Gastroesophageal sphincter (tissue), 4 donors: ENCODE data around the gene KRTAP5-1. TPM values are rescaled to one million over a fixed set of nuclear protein-coding genes. Genes with fewer than 3 reads are reported as not detected.

Experiments
- ATAC-seq: fragments of 150-250 bp; one replicate; pipeline ENCODE4 v1.9.1; 2016; ENCODE audit warnings: mild to moderate bottlenecking, moderate library complexity
- H3K27ac ChIP-seq, 4 donors: fragments of 200-600 bp; sonication (generic) in 3 of 4; 1 replicate in 3 of 4; 2 replicates in 1 of 4; pipeline ENCODE4 v1.5.1; 2016 to 2019
- H3K27me3 ChIP-seq: fragments of 200-600 bp; sonication (generic); one replicate; pipeline ENCODE4 v1.5.1; 2019
- H3K36me3 ChIP-seq, 2 donors: fragments of 200-600 bp; sonication (generic); one replicate each; pipeline ENCODE4 v1.5.1; 2019; ENCODE audit warnings: control low read depth in 1 of 2
- H3K4me1 ChIP-seq, 3 donors: fragments of 200-600 bp; sonication (generic); 1 replicate in 2 of 3; 2 replicates in 1 of 3; pipeline ENCODE4 v1.5.1; 2016 to 2019; ENCODE audit warnings: control low read depth in 2 of 3
- H3K4me3 ChIP-seq, 2 donors: fragments of 200-600 bp; sonication (generic); one replicate each; pipeline ENCODE4 v1.5.1; 2019; ENCODE audit warnings: mild to moderate bottlenecking in 1 of 2, moderate library complexity in 1 of 2
- H3K9me3 ChIP-seq, 3 donors: fragments of 200-600 bp; sonication (generic); one replicate each; pipeline ENCODE4 v1.5.1; 2017 to 2019; ENCODE audit warnings: control low read depth in 2 of 3
- EP300 ChIP-seq: sonication (generic); formaldehyde crosslinking; IDR thresholded peaks from one replicate; pipeline ENCODE4 v1.6.1; 2017; ENCODE audit warnings: antibody characterized with exemption, mild to moderate bottlenecking
- POLR2A ChIP-seq, 2 donors: fragments of 450-650 bp; IDR thresholded peaks; one replicate each; pipeline ENCODE4 v1.6.1; 2017; ENCODE audit warnings: antibody characterized with exemption in 2 of 2, mild to moderate bottlenecking in 2 of 2, moderate library complexity in 1 of 2
- POLR2AphosphoS5 ChIP-seq: sonication (generic); formaldehyde crosslinking; IDR thresholded peaks from one replicate; pipeline ENCODE4 v1.6.1; 2017; ENCODE audit warnings: antibody characterized with exemption
- WGBS, 2 donors: methylation state at CpG; one replicate each; pipeline ENCODE4 v1.1.5; 2018; ENCODE audit warnings: low coverage in 1 of 2; 5-methylcytosine and 5-hydroxymethylcytosine counted together
- total RNA-seq, 4 donors: library from RNA; depleted of rRNA; stranded (reverse); fragments of >200 nt; gene quantifications; one replicate each; pipeline ENCODE4 v1.1.0, GENCODE V29; 2016
- TF ChIP-seq, protein P1 (sequence below), 4 experiments: fragments of 200-600 bp in 2 of 4; fragments of 450-650 bp in 2 of 4; sonication (generic) in 1 of 4; IDR thresholded peaks; one replicate each; pipeline ENCODE4 v1.5.1; 2017 to 2019; ENCODE audit warnings: antibody characterized with exemption in 4 of 4, mild to moderate bottlenecking in 2 of 4, moderate library complexity in 2 of 4

KRTAP5-1 gene
- total RNA-seq, 4 donors from 2014 or later, result not detected

DNA sequence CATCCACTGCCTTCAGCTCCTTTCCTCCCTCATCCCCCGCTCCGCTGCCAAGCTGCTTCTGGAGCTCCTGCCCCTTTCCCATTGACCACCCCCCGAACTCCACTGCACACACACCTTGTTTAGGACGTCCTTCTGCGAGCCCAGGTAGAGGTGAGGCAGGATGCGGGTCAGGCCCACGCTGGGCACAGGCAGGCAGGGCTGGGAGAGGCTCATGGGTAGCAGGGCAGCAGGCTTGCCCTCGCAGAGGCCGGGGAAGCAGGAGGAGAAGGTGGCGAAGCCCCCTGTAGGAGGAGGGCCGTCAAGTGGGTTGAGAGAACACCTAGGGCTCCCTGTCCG is 26.3 kb downstream of the KRTAP5-1 start:
- WGBS, 2 donors, result no CpG with 5 or more reads among the region's 12 CpGs
- Histone ChIP-seq H3K27ac (peak overlapping the region; percentile 83 to 99 (median 95)), H3K36me3 (peaks cover 0 to 35% of the 10 kb centered on the region in 2 donors), H3K4me1 (peaks cover 3 to 61% (median 26%) of the 10 kb centered on the region in 3 donors), H3K4me3 (peak overlapping the region in 1 of 2 donors; percentile 31), H3K27me3 (no peaks in the 10 kb centered on the region), H3K9me3 (no peaks in the 10 kb centered on the region)
- TF ChIP-seq, protein P1, sequence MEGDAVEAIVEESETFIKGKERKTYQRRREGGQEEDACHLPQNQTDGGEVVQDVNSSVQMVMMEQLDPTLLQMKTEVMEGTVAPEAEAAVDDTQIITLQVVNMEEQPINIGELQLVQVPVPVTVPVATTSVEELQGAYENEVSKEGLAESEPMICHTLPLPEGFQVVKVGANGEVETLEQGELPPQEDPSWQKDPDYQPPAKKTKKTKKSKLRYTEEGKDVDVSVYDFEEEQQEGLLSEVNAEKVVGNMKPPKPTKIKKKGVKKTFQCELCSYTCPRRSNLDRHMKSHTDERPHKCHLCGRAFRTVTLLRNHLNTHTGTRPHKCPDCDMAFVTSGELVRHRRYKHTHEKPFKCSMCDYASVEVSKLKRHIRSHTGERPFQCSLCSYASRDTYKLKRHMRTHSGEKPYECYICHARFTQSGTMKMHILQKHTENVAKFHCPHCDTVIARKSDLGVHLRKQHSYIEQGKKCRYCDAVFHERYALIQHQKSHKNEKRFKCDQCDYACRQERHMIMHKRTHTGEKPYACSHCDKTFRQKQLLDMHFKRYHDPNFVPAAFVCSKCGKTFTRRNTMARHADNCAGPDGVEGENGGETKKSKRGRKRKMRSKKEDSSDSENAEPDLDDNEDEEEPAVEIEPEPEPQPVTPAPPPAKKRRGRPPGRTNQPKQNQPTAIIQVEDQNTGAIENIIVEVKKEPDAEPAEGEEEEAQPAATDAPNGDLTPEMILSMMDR (IDR thresholded peaks at IDR 0.05), result no peak
- no peak for TF ChIP-seq EP300
- no peak for TF ChIP-seq POLR2AphosphoS5
- no peak for TF ChIP-seq POLR2A (IDR thresholded peaks at IDR 0.05)
- no peak for ATAC-seq

GRCh38 chr11:1557904-1558774 is 26.9 kb downstream of the KRTAP5-1 start:
- WGBS, 2 donors, result 30% methylated on average over 7 of the region's 29 CpGs; no CpG with 5 or more reads in 1 of the 2 donors
- H3K9me3 ChIP-seq, result no peaks in the 10 kb centered on the region
- TF ChIP-seq, protein P1 (IDR thresholded peaks at IDR 0.05), result no peak
- peak; percentile 66 for TF ChIP-seq POLR2AphosphoS5
- H3K4me1 ChIP-seq, result peaks cover 3 to 58% (median 26%) of the 10 kb centered on the region in 3 donors
- peaks cover 0 to 29% of the 10 kb centered on the region in 2 donors for H3K36me3 ChIP-seq
- no peaks in the 10 kb centered on the region for H3K27me3 ChIP-seq
- peak overlapping the region; percentile 83 to 99 (median 95) for H3K27ac ChIP-seq
- H3K4me3 ChIP-seq, result peak overlapping the region in 1 of 2 donors; percentile 31
- peak; percentile 60 for ATAC-seq

- TF ChIP-seq POLR2A (IDR thresholded peaks at IDR 0.05) (no peak), EP300 (no peak), POLR2AphosphoS5 (no peak)
- TF ChIP-seq, protein P1 (IDR thresholded peaks at IDR 0.05), result no peak
- Histone ChIP-seq H3K27me3 (no peaks in the 10 kb centered on the region), H3K36me3 (peaks cover 0 to 20% of the 10 kb centered on the region in 2 donors), H3K27ac (peak overlapping the region; percentile 83 to 99 (median 95)), H3K4me3 (peak overlapping the region in 1 of 2 donors; percentile 31), H3K4me1 (peaks cover 3 to 66% (median 26%) of the 10 kb centered on the region in 3 donors), H3K9me3 (no peaks in the 10 kb centered on the region)
- WGBS, 2 donors, result no CpG with 5 or more reads among the region's 74 CpGs
- ATAC-seq, result no peak
Measured at GRCh38 chr11:1557051-1557884, 27.8 kb downstream of the KRTAP5-1 start.

- ATAC-seq, result no peak
- no peaks in the 10 kb centered on the region for H3K9me3 ChIP-seq
- no peaks in the 10 kb centered on the region for H3K27me3 ChIP-seq
- peaks cover 3 to 68% (median 26%) of the 10 kb centered on the region in 3 donors for H3K4me1 ChIP-seq
- TF ChIP-seq POLR2A (IDR thresholded peaks at IDR 0.05) (no peak), POLR2AphosphoS5 (no peak), EP300 (no peak)
- TF ChIP-seq, protein P1 (IDR thresholded peaks at IDR 0.05), result no peak
- H3K4me3 ChIP-seq, result no peak overlapping the region
- peak overlapping the region in 2 of 4 donors; percentile 7 to 99 for H3K27ac ChIP-seq
- H3K36me3 ChIP-seq, result peaks cover 0 to 14% of the 10 kb centered on the region in 2 donors
- WGBS, 2 donors, result 73 to 77% methylated on average over 12 to 14 of the region's 63 CpGs
Measured at GRCh38 chr11:1556278-1556902, 28.7 kb downstream of the KRTAP5-1 start.
